Stimulated activated CD4-positive, alpha-beta T cell treated with anti-CD3 and anti-CD28 coated beads, Interleukin-2, amount 100 ng/mL, for 4 hours (primary cell): ENCODE results near the gene CDON.

ENCODE experiments used
- DNase-seq: peaks from one replicate; pipeline ENCODE4 v3.0.0-alpha.2; 2020; ENCODE audit warnings: low read depth

Gene CDON

GRCh38 chr11:125944350-125945010, 118.2 kb downstream of the CDON start:
- no peak for DNase-seq

DNA sequence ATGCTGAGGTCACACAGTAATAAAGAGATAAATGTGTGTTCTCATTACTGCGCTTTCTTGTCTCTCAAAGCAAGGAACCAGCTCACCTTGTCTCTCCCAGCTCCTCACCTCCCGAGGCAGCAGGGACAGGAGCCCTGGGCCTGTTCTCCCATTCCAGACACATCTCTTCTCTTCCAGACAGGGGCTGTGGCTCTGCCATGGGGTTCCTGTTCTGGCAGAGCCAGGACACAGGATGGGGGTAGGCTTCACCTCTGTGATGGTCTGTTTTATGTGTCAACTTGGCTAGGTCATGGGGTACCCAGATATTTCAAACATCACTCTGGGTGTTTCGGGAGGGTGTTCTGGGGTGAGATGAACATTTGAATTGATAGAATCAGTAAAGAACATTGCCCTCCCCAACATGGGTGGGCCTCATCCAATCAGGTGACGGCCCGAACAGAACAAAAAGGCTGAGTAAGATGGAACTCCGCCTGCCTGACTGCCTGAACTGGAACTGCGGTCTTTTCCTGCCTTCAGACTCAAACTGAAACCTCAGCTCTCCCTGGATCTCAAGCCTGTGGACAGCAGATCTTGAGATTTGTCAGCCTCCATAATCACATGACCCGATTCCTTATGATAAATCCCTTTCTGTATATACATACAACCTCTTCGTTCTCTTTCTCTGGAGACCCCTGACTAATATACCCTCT, 118.9 kb downstream of the CDON start:
- no peak for DNase-seq

- DNase-seq, result no peak
Observed at GRCh38 chr11:125942771-125943428, 119.8 kb downstream of the CDON start.

DNA sequence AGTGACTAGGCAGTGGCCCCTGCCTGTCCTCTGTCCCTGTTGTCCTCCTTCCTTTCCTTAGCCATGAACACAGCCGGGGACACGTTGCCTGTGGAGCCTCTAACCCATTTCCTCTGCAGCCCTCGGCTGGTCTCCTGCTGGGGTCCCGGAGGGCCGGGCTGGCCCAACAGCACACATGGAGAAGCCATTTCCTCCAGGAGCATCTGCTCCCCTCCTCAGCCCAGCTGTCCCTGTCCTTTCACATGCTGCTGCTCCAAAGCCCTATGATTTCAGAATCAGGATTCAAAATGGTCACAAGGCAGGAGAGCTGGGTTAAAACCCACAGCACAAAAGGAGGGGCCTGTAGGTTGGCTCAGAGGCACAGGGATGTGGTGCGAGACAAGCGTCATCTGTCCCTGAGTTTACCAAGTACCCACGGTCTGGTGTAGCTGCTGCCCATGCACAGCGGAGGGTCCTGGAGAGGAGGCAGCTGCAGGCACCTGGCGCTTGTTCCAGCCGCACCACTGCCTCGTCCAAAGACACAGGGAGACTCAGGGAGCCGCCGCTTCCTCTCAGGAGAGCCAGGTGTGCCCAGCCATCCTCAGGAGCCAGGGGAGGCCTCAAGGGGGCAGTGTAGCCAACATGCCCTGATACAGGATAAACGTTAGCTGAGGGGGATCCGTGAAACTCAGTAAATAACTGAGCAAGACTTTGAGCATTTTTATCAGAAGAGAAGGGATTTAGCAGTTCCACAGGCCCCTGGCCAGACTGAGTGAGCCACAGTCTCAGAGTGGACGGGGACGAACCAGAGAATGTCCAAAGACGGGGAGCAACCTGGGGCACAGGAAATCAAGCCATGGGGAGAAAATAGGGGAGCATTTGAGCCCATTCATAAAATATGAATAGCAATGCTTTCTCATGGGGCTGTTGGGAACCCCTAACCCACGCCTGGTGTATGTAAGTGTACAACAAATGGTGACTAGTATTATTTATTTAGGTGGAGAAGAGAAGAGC, 120.8 kb downstream of the CDON start:
- peak; percentile 19 for DNase-seq

GRCh38 chr11:125941267-125941618, 121.4 kb downstream of the CDON start:
- no peak for DNase-seq

GRCh38 chr11:125940145-125940544, 122.5 kb downstream of the CDON start:
- DNase-seq, result no peak

GRCh38 chr11:125939081-125939521, 123.6 kb downstream of the CDON start:
- no peak for DNase-seq

GRCh38 chr11:125938418-125938817, 124.2 kb downstream of the CDON start:
- no peak for DNase-seq

GRCh38 chr11:125935618-125936199, 127.0 kb downstream of the CDON start:
- DNase-seq, result no peak

- DNase-seq, result no peak
Observed at GRCh38 chr11:125935056-125935455, 127.6 kb downstream of the CDON start.

DNA sequence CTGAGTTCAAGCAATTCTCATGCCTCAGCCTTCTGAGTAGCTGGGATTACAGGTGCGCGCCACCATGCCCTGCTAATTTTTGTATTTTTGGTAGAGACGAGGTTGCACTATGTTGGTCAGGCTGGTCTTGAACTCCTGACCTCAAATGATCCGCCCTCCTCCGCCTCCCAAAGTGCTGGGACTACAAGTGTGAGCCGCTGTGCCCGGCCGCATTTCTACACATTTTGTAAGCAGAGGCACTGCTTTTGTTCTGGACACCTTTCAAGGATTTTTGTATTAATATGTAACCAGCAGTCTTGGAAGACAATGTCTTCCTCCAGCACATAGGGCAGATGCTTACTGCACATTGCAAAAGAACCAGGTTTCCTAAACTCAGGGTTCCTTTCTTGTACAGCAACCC, 128.2 kb downstream of the CDON start:
- no peak for DNase-seq

DNA sequence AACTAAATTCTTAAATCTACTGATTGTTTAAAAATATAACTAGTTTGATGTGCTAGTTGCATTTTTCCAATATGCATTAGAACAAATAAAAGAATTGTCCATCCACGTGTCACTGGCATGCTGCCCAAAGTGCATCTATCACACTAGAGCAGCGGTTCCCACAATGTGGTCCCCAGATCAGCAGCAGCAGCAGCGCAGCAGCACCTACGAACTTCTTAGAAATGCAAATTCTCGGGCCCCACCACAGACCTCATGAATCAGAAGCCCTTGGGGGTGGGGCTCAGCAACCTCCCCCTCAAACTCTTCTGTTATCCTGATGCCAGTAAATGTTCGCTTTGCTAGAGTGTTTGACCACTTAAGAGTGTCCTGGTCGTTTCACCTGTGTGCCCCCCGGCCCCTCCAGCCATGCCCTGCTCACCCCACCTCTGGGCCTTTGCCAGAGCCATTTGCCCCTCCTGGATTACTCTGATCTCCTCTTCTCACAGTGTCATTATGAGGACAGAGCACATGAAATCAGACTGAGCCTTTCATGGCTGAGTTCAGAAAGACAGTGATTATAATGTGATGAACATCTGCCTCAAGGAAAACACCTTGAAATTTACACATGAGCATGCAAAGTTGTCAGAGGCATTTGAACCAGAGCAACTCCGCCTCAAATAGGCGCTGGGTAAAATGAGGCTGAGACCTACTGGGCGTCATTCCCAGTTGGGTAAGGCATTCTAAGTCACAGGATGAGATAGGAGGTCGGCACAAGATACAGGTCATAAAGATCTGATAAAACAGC, 129.4 kb downstream of the CDON start:
- DNase-seq, result no peak

DNA sequence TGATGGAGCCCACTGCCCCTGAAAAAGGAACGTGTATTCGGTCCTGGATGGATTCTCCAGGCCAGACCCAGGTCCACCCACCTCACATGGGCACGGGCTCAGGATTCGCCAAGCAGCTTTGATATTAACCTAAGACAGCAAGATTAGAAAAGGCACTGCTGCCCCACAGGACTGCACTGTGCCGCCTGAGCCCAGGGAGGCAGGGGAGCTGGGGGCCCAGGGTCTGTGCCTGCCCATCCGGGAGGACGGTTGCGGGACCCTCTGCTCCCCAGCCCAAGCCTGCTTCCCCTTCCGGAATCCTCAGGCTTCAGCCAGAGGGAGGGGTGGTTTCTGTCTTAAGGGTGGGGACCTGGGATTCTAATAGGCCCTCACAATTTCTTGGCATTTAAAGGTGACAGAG, 130.4 kb downstream of the CDON start:
- DNase-seq, result no peak

DNA sequence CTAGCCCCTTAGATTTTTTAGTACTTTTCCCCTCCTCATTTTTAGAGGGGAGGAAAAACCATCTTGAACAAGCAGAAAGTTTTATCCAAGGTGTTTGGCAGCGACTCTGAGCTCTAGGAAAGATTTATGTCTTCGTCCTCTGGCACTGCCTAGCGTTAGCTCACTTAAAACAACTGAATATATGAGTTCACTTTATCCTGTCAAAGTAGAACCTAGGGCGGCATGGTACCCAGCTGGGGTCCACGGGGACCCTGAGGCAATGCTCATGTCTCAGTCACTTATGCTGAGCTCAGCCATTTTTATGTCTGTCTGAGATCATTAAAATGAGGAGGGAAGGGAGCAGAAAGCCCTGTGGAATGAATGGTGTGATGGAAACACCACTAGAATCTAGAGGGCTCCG, 131.0 kb downstream of the CDON start:
- no peak for DNase-seq

- no peak for DNase-seq
Observed at GRCh38 chr11:125931116-125931515, 131.6 kb downstream of the CDON start.

DNA sequence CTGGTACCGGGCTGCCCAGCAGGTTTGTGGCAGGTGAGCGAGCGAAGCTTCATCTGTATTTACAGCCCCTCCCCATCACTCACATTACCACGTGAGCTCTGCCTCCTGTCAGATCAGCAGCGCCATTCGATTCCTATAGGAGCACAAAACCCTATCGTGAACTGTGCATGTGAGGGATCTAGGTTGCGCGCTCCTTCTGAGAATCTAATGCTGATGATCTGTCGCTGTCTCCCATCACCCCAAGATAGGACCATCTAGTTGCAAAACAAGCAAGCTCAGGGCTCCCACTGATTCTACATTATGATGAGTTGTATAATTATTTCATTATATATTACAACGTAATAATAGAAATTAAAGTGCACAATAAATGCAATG, 132.6 kb downstream of the CDON start:
- DNase-seq, result no peak

DNA sequence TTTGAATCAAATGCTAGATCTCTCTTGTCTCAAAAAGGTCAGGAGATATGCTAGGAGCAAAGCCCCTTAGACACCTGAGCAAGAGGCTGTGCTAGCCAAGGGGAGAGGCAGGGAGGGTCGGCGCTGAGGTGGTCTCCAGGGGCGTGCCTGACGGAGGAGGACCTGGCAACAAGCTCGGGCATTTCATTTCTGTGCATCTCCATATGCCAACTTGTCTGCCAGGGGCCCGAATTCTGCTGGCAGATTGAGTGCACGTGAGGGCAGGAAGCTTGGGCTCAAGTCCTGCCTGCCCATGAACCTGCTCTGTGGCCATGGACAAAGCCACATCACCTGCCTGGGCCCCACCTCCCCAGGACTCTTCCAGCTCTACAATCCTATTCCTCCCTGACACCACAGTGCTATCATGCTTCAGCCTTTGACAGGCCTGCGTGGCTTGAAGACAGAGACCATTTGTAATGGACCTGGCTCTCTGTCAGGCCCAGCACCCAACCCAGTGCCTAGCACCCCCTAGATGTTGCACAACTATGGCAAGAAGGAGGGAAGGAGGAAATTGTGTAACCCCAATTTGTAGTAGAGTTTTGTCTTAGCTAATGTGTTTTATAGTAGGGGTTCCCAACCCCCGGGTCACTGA, 133.1 kb downstream of the CDON start:
- DNase-seq, result no peak

DNA sequence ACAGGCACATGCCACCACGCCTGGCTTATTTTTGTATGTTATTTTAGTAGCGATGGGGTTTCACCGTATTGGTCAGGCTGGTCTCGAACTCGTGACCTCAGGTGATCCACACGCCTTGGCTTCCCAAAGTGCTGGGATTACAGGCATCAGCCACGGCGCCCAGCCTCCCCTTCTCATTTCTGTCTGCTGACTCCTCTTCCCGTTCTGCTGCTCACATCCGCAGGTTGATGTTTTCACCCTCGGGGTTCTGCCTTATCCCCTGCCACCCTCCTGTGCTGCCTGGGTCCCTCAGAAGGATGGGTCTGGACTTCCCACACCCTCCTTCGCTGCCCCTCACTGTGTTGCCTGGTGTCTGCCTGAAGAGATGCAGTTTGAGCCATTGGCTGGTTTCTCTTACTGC, 136.0 kb downstream of the CDON start:
- no peak for DNase-seq

DNA sequence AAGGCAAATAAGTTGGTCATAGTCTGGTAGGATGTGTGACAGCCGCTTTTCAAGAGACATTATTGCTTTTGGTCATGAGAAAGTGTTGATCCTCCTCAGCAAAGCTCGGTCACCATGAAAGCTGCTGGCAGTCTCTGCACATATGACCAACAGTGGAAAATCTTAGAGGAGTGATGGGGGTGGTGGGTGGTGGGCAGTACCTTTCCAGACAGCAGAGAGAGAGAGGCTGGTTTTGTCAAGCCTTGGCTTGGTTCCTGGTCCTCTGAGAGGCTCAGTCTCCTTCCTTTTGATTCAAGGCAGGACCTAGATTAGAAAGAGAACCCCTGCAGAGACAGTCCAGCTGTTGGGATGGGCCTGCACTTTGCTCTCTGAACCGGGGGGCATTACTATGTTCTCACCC, 136.9 kb downstream of the CDON start:
- no peak for DNase-seq

- no peak for DNase-seq
Observed at GRCh38 chr11:125925247-125925740, 137.4 kb downstream of the CDON start.
